ENCODE data around the gene SCGB3A2. TPM values are rescaled to one million over a fixed set of nuclear protein-coding genes. Genes with fewer than 3 reads are reported as not detected.

Gene SCGB3A2
- total RNA-seq, 1 donor from 2014 or later: 1.4 TPM

DNA sequence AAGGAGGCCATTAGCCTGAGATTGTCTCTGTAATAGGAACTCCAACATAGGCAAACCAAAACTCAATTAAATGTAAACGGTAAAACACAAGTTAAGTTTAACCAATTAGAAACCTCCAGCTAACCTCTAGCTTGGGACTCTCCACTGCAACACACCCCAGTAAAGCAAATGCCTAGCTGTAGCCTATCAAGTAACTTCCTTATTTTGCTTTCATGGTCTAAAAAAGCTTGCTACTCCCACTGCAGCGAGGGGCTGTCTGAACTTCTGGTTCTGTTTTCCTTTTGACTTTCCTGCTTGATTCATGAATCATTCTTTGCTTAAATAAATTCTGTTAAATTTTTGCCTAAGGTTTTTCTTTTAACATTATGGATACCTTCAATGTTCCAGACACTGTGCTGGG is 52.3 kb downstream of the SCGB3A2 start:
- Mint-ChIP-seq H3K4me1 (ENCODE audit: unreplicated experiment) (peaks cover 6% of the 10 kb centered on the region), H3K36me3 (ENCODE audit: low read depth, unreplicated experiment) (no peaks in the 10 kb centered on the region)
- TF ChIP-seq, protein P1, sequence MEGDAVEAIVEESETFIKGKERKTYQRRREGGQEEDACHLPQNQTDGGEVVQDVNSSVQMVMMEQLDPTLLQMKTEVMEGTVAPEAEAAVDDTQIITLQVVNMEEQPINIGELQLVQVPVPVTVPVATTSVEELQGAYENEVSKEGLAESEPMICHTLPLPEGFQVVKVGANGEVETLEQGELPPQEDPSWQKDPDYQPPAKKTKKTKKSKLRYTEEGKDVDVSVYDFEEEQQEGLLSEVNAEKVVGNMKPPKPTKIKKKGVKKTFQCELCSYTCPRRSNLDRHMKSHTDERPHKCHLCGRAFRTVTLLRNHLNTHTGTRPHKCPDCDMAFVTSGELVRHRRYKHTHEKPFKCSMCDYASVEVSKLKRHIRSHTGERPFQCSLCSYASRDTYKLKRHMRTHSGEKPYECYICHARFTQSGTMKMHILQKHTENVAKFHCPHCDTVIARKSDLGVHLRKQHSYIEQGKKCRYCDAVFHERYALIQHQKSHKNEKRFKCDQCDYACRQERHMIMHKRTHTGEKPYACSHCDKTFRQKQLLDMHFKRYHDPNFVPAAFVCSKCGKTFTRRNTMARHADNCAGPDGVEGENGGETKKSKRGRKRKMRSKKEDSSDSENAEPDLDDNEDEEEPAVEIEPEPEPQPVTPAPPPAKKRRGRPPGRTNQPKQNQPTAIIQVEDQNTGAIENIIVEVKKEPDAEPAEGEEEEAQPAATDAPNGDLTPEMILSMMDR (IDR thresholded peaks at IDR 0.05; ENCODE audit: unreplicated experiment): no peak

More for the DNA sequence above, 52.3 kb downstream of the SCGB3A2 start:
- no peak overlapping the region for H3K4me3 Mint-ChIP-seq (ENCODE audit: unreplicated experiment)
- H3K27ac Mint-ChIP-seq (ENCODE audit: unreplicated experiment): no peak overlapping the region
- no peaks in the 10 kb centered on the region for H3K9me3 Mint-ChIP-seq (ENCODE audit: unreplicated experiment)
- DNase-seq (ENCODE audit: low spot score): no peak
- H3K27me3 Mint-ChIP-seq (ENCODE audit: unreplicated experiment): no peaks in the 10 kb centered on the region

Other genes starting within 250 kb of the SCGB3A2 start
- 4.3 TPM for gene JAKMIP2, start 96.0 kb upstream of the SCGB3A2 start, total RNA-seq (ENCODE audit: unreplicated experiment)
- gene SPINK1, start 47.0 kb upstream of the SCGB3A2 start, total RNA-seq (ENCODE audit: unreplicated experiment): not detected
- not detected for gene C5orf46, start 27.8 kb downstream of the SCGB3A2 start, total RNA-seq (ENCODE audit: unreplicated experiment)
- gene SPINK5, start 185.3 kb downstream of the SCGB3A2 start, total RNA-seq (ENCODE audit: unreplicated experiment): 4.3 TPM